Glutamatergic neuron (in vitro differentiated cells): Measurements from ENCODE around the gene CAMK1D. TPM values are rescaled to one million over a fixed set of nuclear protein-coding genes. Genes with fewer than 3 reads are reported as not detected.

Source experiments
- DNase-seq: peaks from one replicate; pipeline ENCODE4 v3.0.0; 2022
- H3K27ac Mint-ChIP-seq: one replicate; pipeline ENCODE4 v1.8.0; 2020; ENCODE audit warnings: mild to moderate bottlenecking, mixed read lengths, inconsistent platforms; ENCODE audit not compliant: unreplicated experiment
- H3K27me3 Mint-ChIP-seq: one replicate; pipeline ENCODE4 v1.8.0; 2020; ENCODE audit warnings: mild to moderate bottlenecking, moderate library complexity, mixed read lengths, inconsistent platforms; ENCODE audit not compliant: unreplicated experiment
- H3K36me3 Mint-ChIP-seq: one replicate; pipeline ENCODE4 v1.8.0; 2020; ENCODE audit warnings: mild to moderate bottlenecking, mixed read lengths, inconsistent platforms; ENCODE audit not compliant: unreplicated experiment
- H3K4me1 Mint-ChIP-seq: one replicate; pipeline ENCODE4 v1.8.0; 2020; ENCODE audit warnings: mild to moderate bottlenecking, low read depth, mixed read lengths, inconsistent platforms; ENCODE audit not compliant: unreplicated experiment
- H3K4me3 Mint-ChIP-seq: one replicate; pipeline ENCODE4 v1.8.0; 2020; ENCODE audit warnings: mild to moderate bottlenecking, mixed read lengths, inconsistent platforms; ENCODE audit not compliant: unreplicated experiment
- H3K9me3 Mint-ChIP-seq: one replicate; pipeline ENCODE4 v1.8.0; 2020; ENCODE audit warnings: mild to moderate bottlenecking, moderate library complexity, mixed read lengths, inconsistent platforms; ENCODE audit not compliant: unreplicated experiment
- total RNA-seq: library from RNA; stranded (reverse); fragmentation: NEBNext Ultra II Directional; extraction: Animal tissue kit (Norgen Biotek cat#: 25700); gene quantifications from one replicate; pipeline ENCODE4 v1.2.1, GENCODE V29; 2021; ENCODE audit not compliant: unreplicated experiment
- TF ChIP-seq, protein P1 (sequence below): fragments of 200-600 bp; sonication (generic); IDR thresholded peaks from one replicate; pipeline ENCODE4 v1.5.0; 2021; ENCODE audit not compliant: partially characterized antibody, unreplicated experiment

Gene CAMK1D
- total RNA-seq, 1 donor from 2014 or later: 29.8 TPM

DNA sequence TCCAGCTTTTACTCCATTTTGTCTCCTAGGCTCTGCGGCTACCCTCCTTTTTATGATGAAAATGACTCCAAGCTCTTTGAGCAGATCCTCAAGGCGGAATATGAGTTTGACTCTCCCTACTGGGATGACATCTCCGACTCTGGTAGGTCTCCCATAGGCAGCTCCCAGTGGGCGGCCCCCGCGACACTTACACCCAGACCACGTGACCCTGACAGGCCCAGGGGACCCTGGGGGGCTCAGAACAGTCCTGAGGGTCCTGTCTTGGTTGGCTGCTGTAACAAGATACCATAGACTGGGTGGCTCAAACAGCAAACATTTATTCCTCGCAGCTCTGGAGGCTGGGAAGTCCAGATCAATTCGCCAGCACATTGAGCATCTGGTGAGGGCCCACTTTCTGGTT is 464.8 kb downstream of the CAMK1D start:
- peaks cover 6% of the 10 kb centered on the region for H3K4me1 Mint-ChIP-seq
- no peak overlapping the region for H3K27ac Mint-ChIP-seq
- TF ChIP-seq, protein P1, sequence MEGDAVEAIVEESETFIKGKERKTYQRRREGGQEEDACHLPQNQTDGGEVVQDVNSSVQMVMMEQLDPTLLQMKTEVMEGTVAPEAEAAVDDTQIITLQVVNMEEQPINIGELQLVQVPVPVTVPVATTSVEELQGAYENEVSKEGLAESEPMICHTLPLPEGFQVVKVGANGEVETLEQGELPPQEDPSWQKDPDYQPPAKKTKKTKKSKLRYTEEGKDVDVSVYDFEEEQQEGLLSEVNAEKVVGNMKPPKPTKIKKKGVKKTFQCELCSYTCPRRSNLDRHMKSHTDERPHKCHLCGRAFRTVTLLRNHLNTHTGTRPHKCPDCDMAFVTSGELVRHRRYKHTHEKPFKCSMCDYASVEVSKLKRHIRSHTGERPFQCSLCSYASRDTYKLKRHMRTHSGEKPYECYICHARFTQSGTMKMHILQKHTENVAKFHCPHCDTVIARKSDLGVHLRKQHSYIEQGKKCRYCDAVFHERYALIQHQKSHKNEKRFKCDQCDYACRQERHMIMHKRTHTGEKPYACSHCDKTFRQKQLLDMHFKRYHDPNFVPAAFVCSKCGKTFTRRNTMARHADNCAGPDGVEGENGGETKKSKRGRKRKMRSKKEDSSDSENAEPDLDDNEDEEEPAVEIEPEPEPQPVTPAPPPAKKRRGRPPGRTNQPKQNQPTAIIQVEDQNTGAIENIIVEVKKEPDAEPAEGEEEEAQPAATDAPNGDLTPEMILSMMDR: no peak
- H3K4me3 Mint-ChIP-seq: no peak overlapping the region
- H3K27me3 Mint-ChIP-seq: no peaks in the 10 kb centered on the region
- DNase-seq: no peak
- peaks cover 6% of the 10 kb centered on the region for H3K9me3 Mint-ChIP-seq
- no peaks in the 10 kb centered on the region for H3K36me3 Mint-ChIP-seq

DNA sequence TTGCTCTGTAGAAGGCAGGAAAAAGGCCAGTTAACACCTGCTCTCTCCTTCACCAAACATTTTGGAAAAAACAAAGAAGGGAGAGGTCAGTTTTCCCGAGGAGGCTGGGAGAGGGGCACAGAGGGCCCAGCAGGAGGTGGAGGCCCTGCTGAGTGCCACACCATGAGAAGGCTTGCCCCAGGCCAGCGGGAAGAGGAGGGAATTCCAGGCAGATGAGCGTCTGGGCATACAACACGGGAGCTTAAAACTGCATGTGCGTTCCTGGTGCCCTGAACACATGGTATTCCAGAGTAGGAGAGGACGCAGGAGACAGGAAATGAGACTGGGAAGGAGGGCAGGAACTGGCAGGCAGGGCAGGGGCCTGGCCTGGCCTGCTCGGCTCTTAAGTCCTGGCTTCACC is 469.7 kb downstream of the CAMK1D start:
- TF ChIP-seq, protein P1: no peak
- Mint-ChIP-seq H3K9me3 (peaks cover 9% of the 10 kb centered on the region), H3K4me3 (no peak overlapping the region), H3K36me3 (no peaks in the 10 kb centered on the region), H3K27me3 (no peaks in the 10 kb centered on the region), H3K4me1 (peaks cover 25% of the 10 kb centered on the region), H3K27ac (peak overlapping the region; percentile 77)
- DNase-seq: no peak

DNA sequence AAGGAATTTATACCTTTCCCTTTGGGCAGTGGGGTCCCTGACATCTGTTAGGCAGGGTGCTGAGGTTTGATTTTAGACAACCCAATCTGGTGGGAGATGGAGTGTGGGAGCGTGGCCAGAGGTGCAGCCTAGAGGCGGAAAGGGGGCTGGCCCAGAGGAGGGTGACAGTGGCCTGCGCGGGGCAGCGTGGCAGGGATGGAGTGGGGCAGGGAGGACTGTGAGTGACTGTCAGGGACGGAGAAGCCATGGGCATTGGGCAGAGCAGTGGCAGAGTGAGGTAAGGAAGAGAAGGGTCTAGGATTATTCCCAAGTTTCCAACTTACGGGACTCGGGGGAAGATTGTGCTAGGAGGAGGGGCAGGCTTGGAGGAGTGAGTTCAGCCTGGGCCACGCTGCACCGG is 470.3 kb downstream of the CAMK1D start:
- no peaks in the 10 kb centered on the region for H3K27me3 Mint-ChIP-seq
- H3K27ac Mint-ChIP-seq: peak overlapping the region; percentile 77
- peaks cover 9% of the 10 kb centered on the region for H3K9me3 Mint-ChIP-seq
- H3K4me1 Mint-ChIP-seq: peaks cover 25% of the 10 kb centered on the region
- DNase-seq: no peak
- H3K36me3 Mint-ChIP-seq: no peaks in the 10 kb centered on the region
- no peak overlapping the region for H3K4me3 Mint-ChIP-seq
- TF ChIP-seq, protein P1: no peak

DNA sequence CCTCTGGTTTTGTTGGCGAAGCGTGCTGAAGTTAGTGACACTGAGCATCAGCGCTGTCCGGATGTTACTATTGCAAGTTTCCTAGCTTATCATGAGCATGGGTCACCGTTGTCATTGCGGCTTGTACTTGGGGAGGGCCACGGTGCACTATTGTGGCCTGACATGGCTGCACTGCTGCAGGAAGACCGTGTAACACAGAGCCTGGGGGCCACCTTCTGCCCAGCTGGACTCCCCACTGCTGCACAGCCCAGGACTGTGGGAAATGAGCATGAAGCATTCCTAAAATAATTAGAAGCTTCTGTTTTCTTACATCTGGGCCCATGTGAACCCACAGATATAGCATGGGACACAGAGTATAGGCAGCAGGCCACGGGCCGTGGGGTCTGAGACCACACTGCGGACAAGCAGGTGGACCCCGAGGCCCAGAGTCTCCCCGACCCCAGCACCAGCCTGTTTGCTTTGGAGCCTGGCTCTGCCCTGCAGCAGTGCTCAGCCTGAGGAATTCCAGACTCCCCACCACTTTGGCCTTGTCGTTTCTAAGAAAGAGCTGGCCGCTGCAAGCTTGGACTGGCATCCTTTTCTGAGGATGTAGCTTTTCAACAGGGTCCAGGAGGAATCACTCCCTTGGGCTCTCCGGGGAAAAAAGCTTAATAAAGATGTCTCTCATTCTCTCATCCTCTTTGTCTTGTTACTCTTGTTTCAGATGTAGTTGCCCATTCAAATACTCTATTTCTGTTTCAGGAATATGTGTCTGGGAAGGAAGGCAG is 473.0 kb downstream of the CAMK1D start:
- Mint-ChIP-seq H3K27ac (no peak overlapping the region), H3K4me1 (peaks cover 34% of the 10 kb centered on the region), H3K36me3 (no peaks in the 10 kb centered on the region), H3K27me3 (no peaks in the 10 kb centered on the region), H3K4me3 (no peak overlapping the region), H3K9me3 (peaks cover 9% of the 10 kb centered on the region)
- TF ChIP-seq, protein P1: no peak
- no peak for DNase-seq

DNA sequence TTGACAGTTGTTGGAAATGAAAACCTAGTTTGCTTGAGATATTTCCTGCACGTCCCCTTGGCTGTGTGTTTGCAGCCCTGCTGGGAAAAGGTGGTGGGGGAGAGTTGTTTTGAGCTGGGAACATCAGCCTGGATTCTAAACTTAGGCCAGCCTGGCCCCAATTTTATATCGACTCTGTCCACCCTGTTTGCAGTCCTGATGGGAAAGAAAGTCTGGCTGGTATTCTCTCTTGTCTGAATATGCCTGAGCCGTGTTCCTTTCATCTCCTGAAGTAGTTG is 473.5 kb downstream of the CAMK1D start:
- peaks cover 9% of the 10 kb centered on the region for H3K9me3 Mint-ChIP-seq
- H3K36me3 Mint-ChIP-seq: peaks cover under 1% of the 10 kb centered on the region
- no peak for DNase-seq
- no peak overlapping the region for H3K4me3 Mint-ChIP-seq
- no peak overlapping the region for H3K27ac Mint-ChIP-seq
- H3K27me3 Mint-ChIP-seq: no peaks in the 10 kb centered on the region
- H3K4me1 Mint-ChIP-seq: peaks cover 34% of the 10 kb centered on the region
- TF ChIP-seq, protein P1: no peak
